HCT116 (cell line): Measurements from ENCODE around the gene PREPL. TPM values are rescaled to one million over a fixed set of nuclear protein-coding genes. Genes with fewer than 3 reads are reported as not detected.

Experiments
- ATAC-seq: fragments of 200-7000 bp; cut with Tn5 transposase; 2 replicates; pipeline ENCODE4 v1.9.1; 2020; ENCODE audit warnings: mild to moderate bottlenecking, moderate library complexity
- BruUV-seq: library from RNA; stranded (reverse); fragments of 400-500 nt; replicated peaks from 2 replicates; lab custom pipeline; 2021; lab: Mats Ljungman, UMichigan
- CTCF ChIA-PET: fragments of 300-600 bp; sonication (Branson Sonifier 250); formaldehyde crosslinking; loops from one replicate; lab custom pipeline; 2021; ENCODE audit warnings: antibody characterized with exemption; lab: Charles Lee
- POLR2A ChIA-PET: fragments of 300-600, 350-600 bp; sonication (Branson Sonifier 250); formaldehyde crosslinking; loops from one replicate; lab custom pipeline; 2021; ENCODE audit warnings: antibody characterized with exemption; lab: Charles Lee
- RAD21 ChIA-PET, 2 experiments: fragments of 300-600 bp; sonication (Branson Sonifier 250); formaldehyde crosslinking; loops; one replicate each; lab custom pipeline; 2023; ENCODE audit warnings: low total read pairs in 2 of 2; ENCODE audit not compliant: uncharacterized antibody in 2 of 2, unreplicated experiment in 2 of 2, low non-redundant PET in 1 of 2; lab: Charles Lee
- DNase-seq: peaks from one replicate; pipeline ENCODE4 v3.0.0-alpha.2; 2010; ENCODE audit warnings: low read depth, low spot score
- H2AFZ ChIP-seq: fragments of 200-600 bp; shearing (Covaris generic), sonication (generic); 2 replicates; pipeline ENCODE4 v1.6.1; 2017; ENCODE audit warnings: low read depth, mixed run types, mixed read lengths, antibody characterized with exemption, low read length; ENCODE audit not compliant: poor library complexity, severe bottlenecking
- H3K27ac ChIP-seq: 2 replicates; pipeline ENCODE4 v1.5.1; 2012; ENCODE audit warnings: low read depth, low read length
- H3K27me3 ChIP-seq: fragments of 200-600 bp; sonication (generic); 2 replicates; pipeline ENCODE4 v1.6.1; 2016; ENCODE audit warnings: mixed run types, low read length, mixed read lengths; ENCODE audit not compliant: insufficient read depth
- H3K36me3 ChIP-seq, 2 experiments: fragments of 200-500 bp in 1 of 2; fragments of 200-600 bp in 1 of 2; sonication (Bioruptor generic) in 1 of 2; sonication (generic) in 1 of 2; 2 replicates each; pipeline versions ENCODE4 v1.5.1 to v1.6.1; 2014 to 2016; ENCODE audit warnings: low read length in 2 of 2, inconsistent platforms in 1 of 2, mixed read lengths in 1 of 2, mixed run types in 1 of 2; ENCODE audit not compliant: insufficient read depth in 2 of 2, control insufficient read depth in 1 of 2
- H3K4me1 ChIP-seq, 2 experiments: fragments of 200-600 bp in 1 of 2; sonication (generic) in 1 of 2; 2 replicates each; pipeline versions ENCODE4 v1.5.1 to v1.6.1; 2012 to 2017; ENCODE audit warnings: low read length in 2 of 2, inconsistent platforms in 1 of 2, mild to moderate bottlenecking in 1 of 2, mixed read lengths in 1 of 2, mixed run types in 1 of 2, moderate library complexity in 1 of 2; ENCODE audit not compliant: insufficient read depth in 2 of 2, control insufficient read depth in 1 of 2
- H3K4me2 ChIP-seq: fragments of 200-600 bp; sonication (generic); 2 replicates; pipeline ENCODE4 v1.6.1; 2017; ENCODE audit warnings: mixed run types, low read length, mixed read lengths
- H3K4me3 ChIP-seq, 2 experiments: fragments of 200-600 bp in 1 of 2; sonication (generic) in 1 of 2; replicated peaks in 1 of 2; 2 replicates each; pipeline ENCODE4 v1.5.1; 2011 to 2016; ENCODE audit warnings: low read length in 2 of 2, control low read depth in 1 of 2, low read depth in 1 of 2, mild to moderate bottlenecking in 1 of 2, mixed read lengths in 1 of 2, mixed run types in 1 of 2
- H3K79me2 ChIP-seq: fragments of 200-600 bp; sonication (generic); 2 replicates; pipeline ENCODE4 v1.6.1; 2017; ENCODE audit warnings: mild to moderate bottlenecking, mixed run types, low read length, moderate library complexity, mixed read lengths; ENCODE audit not compliant: insufficient read depth
- H3K9ac ChIP-seq: fragments of 200-600 bp; sonication (generic); 2 replicates; pipeline ENCODE4 v1.6.1; 2016; ENCODE audit warnings: low read length, mixed read lengths
- H3K9me2 ChIP-seq: fragments of 200-600 bp; sonication (generic), shearing (Covaris generic); 2 replicates; pipeline ENCODE4 v1.6.1; 2017; ENCODE audit warnings: mixed run types, mild to moderate bottlenecking, moderate library complexity; ENCODE audit not compliant: insufficient read depth
- H3K9me3 ChIP-seq, 2 experiments: fragments of 200-500 bp in 1 of 2; fragments of 200-600 bp in 1 of 2; sonication (Bioruptor generic) in 1 of 2; sonication (generic) in 1 of 2; 2 replicates each; pipeline ENCODE4 v1.6.1; 2014 to 2017; ENCODE audit warnings: low read length in 2 of 2, mixed read lengths in 2 of 2, inconsistent platforms in 1 of 2, low read depth in 1 of 2, mild to moderate bottlenecking in 1 of 2, mixed run types in 1 of 2, moderate library complexity in 1 of 2; ENCODE audit not compliant: control insufficient read depth in 1 of 2, insufficient read depth in 1 of 2
- H4K20me1 ChIP-seq: fragments of 200-600 bp; sonication (generic), shearing (Covaris generic); 2 replicates; pipeline ENCODE4 v1.6.1; 2017; ENCODE audit warnings: mixed run types, mild to moderate bottlenecking, moderate library complexity; ENCODE audit not compliant: insufficient read depth
- CBX3 ChIP-seq: IDR thresholded peaks from 2 replicates; pipeline ENCODE4 v1.6.1; 2012; ENCODE audit warnings: low read depth
- CEBPB ChIP-seq: IDR thresholded peaks from 2 replicates; pipeline ENCODE4 v1.6.1; 2012; ENCODE audit warnings: low read depth
- CTCF ChIP-seq, 3 experiments: fragments of 200-600 bp in 1 of 3; sonication (generic) in 1 of 3; IDR thresholded peaks in 2 of 3; conservative IDR thresholded peaks in 1 of 3; 2 replicates each; pipeline ENCODE4 v1.5.1; 2012 to 2017; ENCODE audit warnings: low read depth in 2 of 3, low read length in 2 of 3, antibody characterized with exemption in 1 of 3, borderline replicate concordance in 1 of 3, control low read depth in 1 of 3, mild to moderate bottlenecking in 1 of 3, mixed read lengths in 1 of 3, mixed run types in 1 of 3, moderate library complexity in 1 of 3; ENCODE audit not compliant: insufficient read depth in 1 of 3
- ELF1 ChIP-seq: IDR thresholded peaks from 2 replicates; pipeline ENCODE4 v1.6.1; 2012; ENCODE audit warnings: low read depth, borderline replicate concordance
- EZH2 ChIP-seq: fragments of 200-600 bp; sonication (generic); IDR thresholded peaks from 2 replicates; pipeline ENCODE4 v1.6.1; 2017; ENCODE audit warnings: antibody characterized with exemption, mixed run types
- EZH2phosphoT487 ChIP-seq: fragments of 200-600 bp; IDR thresholded peaks from 2 replicates; pipeline ENCODE4 v1.6.1; 2018; ENCODE audit warnings: antibody characterized with exemption, borderline replicate concordance
- FOSL1 ChIP-seq: IDR thresholded peaks from 2 replicates; pipeline ENCODE4 v1.6.1; 2012; ENCODE audit warnings: low read depth
- POLR2A ChIP-seq: IDR thresholded peaks from 2 replicates; pipeline ENCODE4 v1.7.0; 2011; ENCODE audit warnings: borderline replicate concordance; ENCODE audit not compliant: insufficient read depth, insufficient read length; ENCODE audit errors: extremely low read depth
- POLR2AphosphoS5 ChIP-seq: IDR thresholded peaks from 2 replicates; pipeline ENCODE4 v1.6.1; 2011; ENCODE audit warnings: mild to moderate bottlenecking, low read depth, low read length, moderate library complexity
- RAD21 ChIP-seq: IDR thresholded peaks from 2 replicates; pipeline ENCODE4 v1.6.1; 2012; ENCODE audit warnings: low read depth, mild to moderate bottlenecking
- REST ChIP-seq: IDR thresholded peaks from 2 replicates; pipeline ENCODE4 v1.6.1; 2012; ENCODE audit warnings: low read depth
- SIN3A ChIP-seq: IDR thresholded peaks from 2 replicates; pipeline ENCODE4 v1.6.1; 2012; ENCODE audit warnings: low read depth
- SP1 ChIP-seq: IDR thresholded peaks from 2 replicates; pipeline ENCODE4 v1.6.1; 2012; ENCODE audit warnings: low read depth
- TCF7L2 ChIP-seq: IDR thresholded peaks from 2 replicates; pipeline ENCODE4 v1.7.0; 2011; ENCODE audit warnings: borderline replicate concordance, inconsistent platforms; ENCODE audit not compliant: insufficient read depth, insufficient read length; ENCODE audit errors: extremely low read depth
- YY1 ChIP-seq: IDR thresholded peaks from 2 replicates; pipeline ENCODE4 v1.6.1; 2011; ENCODE audit warnings: low read length, low read depth, moderate library complexity, mild to moderate bottlenecking; ENCODE audit not compliant: insufficient replicate concordance; ENCODE audit errors: extremely low read depth
- ZBTB33 ChIP-seq: IDR thresholded peaks from 2 replicates; pipeline ENCODE4 v1.6.1; 2011; ENCODE audit warnings: mild to moderate bottlenecking, low read length, moderate library complexity; ENCODE audit not compliant: insufficient replicate concordance; ENCODE audit errors: extremely low read depth
- intact Hi-C: fragments of 100-400 bp; cut with micrococcal nuclease; formaldehyde crosslinking; loops from 2 replicates; pipeline ENCODE4 v1.10.0; 2022
- total RNA-seq: library from RNA; stranded (reverse); gene quantifications from one replicate; pipeline ENCODE4 v1.2.1, GENCODE V29; 2021; ENCODE audit not compliant: unreplicated experiment

The PREPL gene
- total RNA-seq, 1 experiment from 2014 or later: 31.1 TPM

- CTCF ChIA-PET: no interaction called here
Observed at GRCh38 chr2:44285174-44285573, 76.1 kb downstream of the PREPL start.

More at GRCh38 chr2:44285174-44285573, 76.1 kb downstream of the PREPL start:
- TF ChIP-seq EZH2phosphoT487 (no peak), SIN3A (no peak), TCF7L2 (no peak), CTCF (IDR thresholded peaks at IDR 0.05 in 2 of 3, conservative IDR thresholded peaks at IDR 0.05 in 1 of 3; ENCODE audit: borderline replicate concordance in 1 of 3, insufficient read depth in 1 of 3, low read depth in 2 of 3, low read length in 2 of 3) (no peak), CEBPB (no peak), CBX3 (no peak), ELF1 (no peak), REST (no peak), ZBTB33 (no peak), POLR2A (no peak), EZH2 (no peak), FOSL1 (no peak), POLR2AphosphoS5 (no peak), YY1 (no peak), RAD21 (no peak), SP1 (no peak)
- Histone ChIP-seq H3K79me2 (no peaks in the 10 kb centered on the region), H2AFZ (no peak overlapping the region), H3K4me2 (no peak overlapping the region), H3K27me3 (no peaks in the 10 kb centered on the region), H3K9me2 (no peaks in the 10 kb centered on the region), H3K9me3 (no peaks in the 10 kb centered on the region), H3K9ac (no peak overlapping the region), H3K36me3 (no peaks in the 10 kb centered on the region), H3K4me1 (no peaks in the 10 kb centered on the region), H4K20me1 (no peaks in the 10 kb centered on the region), H3K4me3 (no peak overlapping the region), H3K27ac (no peak overlapping the region)
- intact Hi-C loops: no loop called here
- ATAC-seq: no peak
- RAD21 ChIA-PET: no interaction called here
- POLR2A ChIA-PET: no interaction called here
- BruUV-seq: no TSS peak
- DNase-seq: no peak
